Measurements from ENCODE around the gene VWA5B2. TPM values are rescaled to one million over a fixed set of nuclear protein-coding genes. Genes with fewer than 3 reads are reported as not detected.

VWA5B2 gene
- total RNA-seq, 1 donor from 2014 or later: not detected

Other genes with a start within 250 kb of the VWA5B2 start
- 7.3 and 15.2 TPM in 2 replicates for gene ABCC5, start 211.7 kb upstream of the VWA5B2 start, total RNA-seq
- gene HTR3D, start 197.8 kb upstream of the VWA5B2 start, total RNA-seq: not detected in 2 replicates
- not detected in 2 replicates for gene HTR3C, start 176.5 kb upstream of the VWA5B2 start, total RNA-seq
- gene HTR3E, start 132.5 kb upstream of the VWA5B2 start, total RNA-seq: not detected in 2 replicates
- gene EIF2B5, start 94.2 kb upstream of the VWA5B2 start, total RNA-seq: 26.3 and 39.2 TPM in 2 replicates
- gene DVL3, start 74.2 kb upstream of the VWA5B2 start, total RNA-seq: 33.5 and 38.2 TPM in 2 replicates
- 274 and 363 TPM in 2 replicates for gene AP2M1, start 54.7 kb upstream of the VWA5B2 start, total RNA-seq
- gene ABCF3, start 43.4 kb upstream of the VWA5B2 start, total RNA-seq: 35.1 and 51.1 TPM in 2 replicates
- gene ALG3, start 19.4 kb downstream of the VWA5B2 start, total RNA-seq: 59.7 and 78.1 TPM in 2 replicates
- 6.2 and 6.6 TPM in 2 replicates for gene EEF1AKMT4, start 20.1 kb downstream of the VWA5B2 start, total RNA-seq
- gene CAMK2N2, start 32.0 kb downstream of the VWA5B2 start, total RNA-seq: 0.22 and 0.35 TPM in 2 replicates
- gene ECE2, start 46.4 kb downstream of the VWA5B2 start, total RNA-seq: not detected in 2 replicates
- gene PSMD2, start 69.7 kb downstream of the VWA5B2 start, total RNA-seq: 506 and 1,067 TPM in 2 replicates
- gene EIF4G1, start 85.0 kb downstream of the VWA5B2 start, total RNA-seq: 313 and 519 TPM in 2 replicates
- gene FAM131A, start 108.0 kb downstream of the VWA5B2 start, total RNA-seq: 21.3 and 22.7 TPM in 2 replicates
- 4.2 and 5.2 TPM in 2 replicates for gene CLCN2, start 132.0 kb downstream of the VWA5B2 start, total RNA-seq
- 123 and 182 TPM in 2 replicates for gene POLR2H, start 132.1 kb downstream of the VWA5B2 start, total RNA-seq
- gene THPO, start 148.6 kb downstream of the VWA5B2 start, total RNA-seq: not detected in 2 replicates
- not detected in 2 replicates for gene CHRD, start 150.5 kb downstream of the VWA5B2 start, total RNA-seq

Data from epithelial cell of proximal tubule (primary cell).